ENCODE measurements around the gene APPBP2.

APPBP2 gene

GRCh38 chr17:60534613-60535157 lies 8.6 kb upstream of the APPBP2 start:
- H3K4me1 ChIP-seq (ENCODE audit: control insufficient read depth, low read length), result no peaks in the 10 kb centered on the region
- no peaks in the 10 kb centered on the region for H3K36me3 ChIP-seq (ENCODE audit: control insufficient read depth, low read length)
- H3K4me2 ChIP-seq (ENCODE audit: low read length), result no peak overlapping the region
- H3K9me3 ChIP-seq (ENCODE audit: control insufficient read depth, insufficient read depth, low read length), result no peaks in the 10 kb centered on the region
- no peaks in the 10 kb centered on the region for H3F3A ChIP-seq (ENCODE audit: control insufficient read depth, insufficient read depth)
- H3K9me2 ChIP-seq (replicated peaks; ENCODE audit: control insufficient read depth, low read length), result no peaks in the 10 kb centered on the region
- H4K20me1 ChIP-seq (ENCODE audit: control insufficient read depth, insufficient read depth, low read depth, low read length), result no peaks in the 10 kb centered on the region
- H3K79me2 ChIP-seq (ENCODE audit: control insufficient read depth, low read length), result no peaks in the 10 kb centered on the region
- no peak overlapping the region for H3K4me3 ChIP-seq (ENCODE audit: low read length)
- no peaks in the 10 kb centered on the region for H3K27me3 ChIP-seq (ENCODE audit: control insufficient read depth, low read length)
- TF ChIP-seq EZH2phosphoT487 (IDR thresholded peaks at IDR 0.05; ENCODE audit: borderline replicate concordance, low read length) (no peak), CTCF (IDR thresholded peaks at IDR 0.05; ENCODE audit: low read depth, low read length, poor library complexity, severe bottlenecking) (no peak)
- H3K27ac ChIP-seq (ENCODE audit: low read depth, low read length), result no peak overlapping the region

GRCh38 chr17:60534010-60534555 lies 8.0 kb upstream of the APPBP2 start:
- Histone ChIP-seq H3K4me2 (ENCODE audit: low read length) (no peak overlapping the region), H3K9me2 (replicated peaks; ENCODE audit: control insufficient read depth, low read length) (no peaks in the 10 kb centered on the region), H3K79me2 (ENCODE audit: control insufficient read depth, low read length) (no peaks in the 10 kb centered on the region), H3F3A (ENCODE audit: control insufficient read depth, insufficient read depth) (no peaks in the 10 kb centered on the region), H3K27me3 (ENCODE audit: control insufficient read depth, low read length) (no peaks in the 10 kb centered on the region), H3K36me3 (ENCODE audit: control insufficient read depth, low read length) (no peaks in the 10 kb centered on the region), H3K9me3 (ENCODE audit: control insufficient read depth, insufficient read depth, low read length) (no peaks in the 10 kb centered on the region), H4K20me1 (ENCODE audit: control insufficient read depth, insufficient read depth, low read depth, low read length) (no peaks in the 10 kb centered on the region), H3K4me3 (ENCODE audit: low read length) (no peak overlapping the region), H3K4me1 (ENCODE audit: control insufficient read depth, low read length) (no peaks in the 10 kb centered on the region), H3K27ac (ENCODE audit: low read depth, low read length) (no peak overlapping the region)
- TF ChIP-seq EZH2phosphoT487 (IDR thresholded peaks at IDR 0.05; ENCODE audit: borderline replicate concordance, low read length), result no peak

GRCh38 chr17:60529806-60530205 lies 3.8 kb upstream of the APPBP2 start:
- H3F3A ChIP-seq (ENCODE audit: control insufficient read depth, insufficient read depth), result no peaks in the 10 kb centered on the region
- H3K79me2 ChIP-seq (ENCODE audit: control insufficient read depth, low read length), result peaks cover 30% of the 10 kb centered on the region
- no peaks in the 10 kb centered on the region for H3K9me2 ChIP-seq (replicated peaks; ENCODE audit: control insufficient read depth, low read length)
- H3K9me3 ChIP-seq (ENCODE audit: control insufficient read depth, insufficient read depth, low read length), result no peaks in the 10 kb centered on the region
- TF ChIP-seq CTCF (IDR thresholded peaks at IDR 0.05; ENCODE audit: low read depth, low read length, poor library complexity, severe bottlenecking) (no peak), EZH2phosphoT487 (IDR thresholded peaks at IDR 0.05; ENCODE audit: borderline replicate concordance, low read length) (no peak)
- no peak overlapping the region for H3K27ac ChIP-seq (ENCODE audit: low read depth, low read length)
- no peak overlapping the region for H3K4me3 ChIP-seq (ENCODE audit: low read length)
- H3K4me2 ChIP-seq (ENCODE audit: low read length), result no peak overlapping the region
- H3K27me3 ChIP-seq (ENCODE audit: control insufficient read depth, low read length), result no peaks in the 10 kb centered on the region
- H4K20me1 ChIP-seq (ENCODE audit: control insufficient read depth, insufficient read depth, low read depth, low read length), result peaks cover 2% of the 10 kb centered on the region; the same call in 1 of the 2 replicates
- peaks cover 17% of the 10 kb centered on the region for H3K36me3 ChIP-seq (ENCODE audit: control insufficient read depth, low read length)
- peaks cover 9% of the 10 kb centered on the region for H3K4me1 ChIP-seq (ENCODE audit: control insufficient read depth, low read length)

GRCh38 chr17:60528828-60529227 lies 2.8 kb upstream of the APPBP2 start:
- H3K79me2 ChIP-seq (ENCODE audit: control insufficient read depth, low read length), result peaks cover 40% of the 10 kb centered on the region
- no peak overlapping the region for H3K4me2 ChIP-seq (ENCODE audit: low read length)

More at GRCh38 chr17:60528828-60529227, 2.8 kb upstream of the APPBP2 start:
- no peaks in the 10 kb centered on the region for H3F3A ChIP-seq (ENCODE audit: control insufficient read depth, insufficient read depth)
- no peak overlapping the region for H3K4me3 ChIP-seq (ENCODE audit: low read length)
- peaks cover 20% of the 10 kb centered on the region for H3K36me3 ChIP-seq (ENCODE audit: control insufficient read depth, low read length)
- H3K9me3 ChIP-seq (ENCODE audit: control insufficient read depth, insufficient read depth, low read length), result no peaks in the 10 kb centered on the region
- H3K4me1 ChIP-seq (ENCODE audit: control insufficient read depth, low read length), result peaks cover 18% of the 10 kb centered on the region
- H3K27ac ChIP-seq (ENCODE audit: low read depth, low read length), result no peak overlapping the region
- H3K27me3 ChIP-seq (ENCODE audit: control insufficient read depth, low read length), result no peaks in the 10 kb centered on the region
- H4K20me1 ChIP-seq (ENCODE audit: control insufficient read depth, insufficient read depth, low read depth, low read length), result peaks cover 7% of the 10 kb centered on the region; the same call in 1 of the 2 replicates
- TF ChIP-seq CTCF (IDR thresholded peaks at IDR 0.05; ENCODE audit: low read depth, low read length, poor library complexity, severe bottlenecking) (no peak), EZH2phosphoT487 (IDR thresholded peaks at IDR 0.05; ENCODE audit: borderline replicate concordance, low read length) (no peak)
- no peaks in the 10 kb centered on the region for H3K9me2 ChIP-seq (replicated peaks; ENCODE audit: control insufficient read depth, low read length)
